ENCODE data around the gene GPC6.

Gene GPC6

GRCh38 chr13:93388701-93389100 lies 162.1 kb downstream of the GPC6 start:
- Histone ChIP-seq H2AK5ac (ENCODE audit: low read length) (no peak overlapping the region), H3K79me1 (ENCODE audit: low read length) (no peaks in the 10 kb centered on the region), H4K12ac (ENCODE audit: low read depth, low read length) (no peak overlapping the region), H2AFZ (ENCODE audit: insufficient read depth, low read length, poor library complexity) (no peak overlapping the region), H3K27me3 (ENCODE audit: insufficient read depth, low read length) (no peaks in the 10 kb centered on the region), H3K9ac (ENCODE audit: low read length) (no peak overlapping the region), H3K36me3 (ENCODE audit: control insufficient read depth in 1 of 2, insufficient read depth in 2 of 2, low read length in 2 of 2) (no peaks in the 10 kb centered on the region), H2BK5ac (ENCODE audit: low read depth, low read length, poor library complexity) (no peak overlapping the region), H3K14ac (ENCODE audit: low read length) (no peak overlapping the region), H2BK120ac (ENCODE audit: insufficient read depth, low read length, poor library complexity) (no peak overlapping the region), H3K23ac (ENCODE audit: low read length) (no peak overlapping the region), H3K4me2 (ENCODE audit: low read length) (no peak overlapping the region), H4K91ac (ENCODE audit: low read depth, low read length) (no peak overlapping the region), H3K79me2 (ENCODE audit: control insufficient read depth, insufficient read depth, low read length, poor library complexity) (no peaks in the 10 kb centered on the region), H4K8ac (ENCODE audit: low read depth, low read length) (no peak overlapping the region), H3K4me3 (ENCODE audit: low read depth, low read length) (no peak overlapping the region), H3K4me1 (ENCODE audit: control insufficient read depth in 1 of 2, insufficient read depth in 2 of 2, low read length in 2 of 2) (no peaks in the 10 kb centered on the region), H3K18ac (ENCODE audit: low read length) (no peak overlapping the region), H3K27ac (ENCODE audit: low read depth, low read length) (no peak overlapping the region), H3K9me3 (ENCODE audit: insufficient read depth, low read depth, low read length) (no peaks in the 10 kb centered on the region), H3K4ac (ENCODE audit: low read depth, low read length) (no peak overlapping the region), H2BK12ac (ENCODE audit: low read length) (no peak overlapping the region)
- WGBS (ENCODE audit: extremely low coverage, insufficient coverage, insufficient read length) = no CpG with 5 or more reads among the region's 1 CpG
- DNase-seq = no peak

GRCh38 chr13:93397619-93398018 lies 171.0 kb downstream of the GPC6 start:
- Histone ChIP-seq H3K79me1 (ENCODE audit: low read length) (no peaks in the 10 kb centered on the region), H3K79me2 (ENCODE audit: control insufficient read depth, insufficient read depth, low read length, poor library complexity) (no peaks in the 10 kb centered on the region), H2BK12ac (ENCODE audit: low read length) (no peak overlapping the region), H3K4me1 (ENCODE audit: control insufficient read depth in 1 of 2, insufficient read depth in 2 of 2, low read length in 2 of 2) (peaks cover 0 to 3% of the 10 kb centered on the region in 2 experiments), H3K23ac (ENCODE audit: low read length) (no peak overlapping the region), H3K27me3 (ENCODE audit: insufficient read depth, low read length) (no peaks in the 10 kb centered on the region), H3K18ac (ENCODE audit: low read length) (no peak overlapping the region), H2BK120ac (ENCODE audit: insufficient read depth, low read length, poor library complexity) (no peak overlapping the region), H3K27ac (ENCODE audit: low read depth, low read length) (no peak overlapping the region), H3K14ac (ENCODE audit: low read length) (no peak overlapping the region), H3K4me2 (ENCODE audit: low read length) (no peak overlapping the region), H3K36me3 (ENCODE audit: control insufficient read depth in 1 of 2, insufficient read depth in 2 of 2, low read length in 2 of 2) (no peaks in the 10 kb centered on the region), H4K12ac (ENCODE audit: low read depth, low read length) (no peak overlapping the region), H2BK5ac (ENCODE audit: low read depth, low read length, poor library complexity) (no peak overlapping the region), H3K9me3 (ENCODE audit: insufficient read depth, low read depth, low read length) (no peaks in the 10 kb centered on the region), H2AK5ac (ENCODE audit: low read length) (no peak overlapping the region), H3K9ac (ENCODE audit: low read length) (no peak overlapping the region), H4K91ac (ENCODE audit: low read depth, low read length) (no peak overlapping the region), H3K4me3 (ENCODE audit: low read depth, low read length) (no peak overlapping the region), H2AFZ (ENCODE audit: insufficient read depth, low read length, poor library complexity) (no peak overlapping the region), H4K8ac (ENCODE audit: low read depth, low read length) (no peak overlapping the region), H3K4ac (ENCODE audit: low read depth, low read length) (no peak overlapping the region)
- DNase-seq = no peak

GRCh38 chr13:93398167-93399035 lies 171.8 kb downstream of the GPC6 start:
- H3K79me1 ChIP-seq (ENCODE audit: low read length) = no peaks in the 10 kb centered on the region
- H2BK120ac ChIP-seq (ENCODE audit: insufficient read depth, low read length, poor library complexity) = no peak overlapping the region
- H3K23ac ChIP-seq (ENCODE audit: low read length) = no peak overlapping the region
- H3K27me3 ChIP-seq (ENCODE audit: insufficient read depth, low read length) = no peaks in the 10 kb centered on the region
- H2BK12ac ChIP-seq (ENCODE audit: low read length) = no peak overlapping the region
- WGBS (ENCODE audit: extremely low coverage, insufficient coverage, insufficient read length) = no CpG with 5 or more reads among the region's 4 CpGs
- H3K4ac ChIP-seq (ENCODE audit: low read depth, low read length) = no peak overlapping the region
- no peak overlapping the region for H3K18ac ChIP-seq (ENCODE audit: low read length)
- no peak overlapping the region for H4K12ac ChIP-seq (ENCODE audit: low read depth, low read length)
- no peaks in the 10 kb centered on the region for H3K9me3 ChIP-seq (ENCODE audit: insufficient read depth, low read depth, low read length)
- H3K4me2 ChIP-seq (ENCODE audit: low read length) = no peak overlapping the region
- H3K14ac ChIP-seq (ENCODE audit: low read length) = no peak overlapping the region
- no peak overlapping the region for H3K27ac ChIP-seq (ENCODE audit: low read depth, low read length)
- no peak for DNase-seq
- no peak overlapping the region for H3K4me3 ChIP-seq (ENCODE audit: low read depth, low read length)
- H3K36me3 ChIP-seq (ENCODE audit: control insufficient read depth in 1 of 2, insufficient read depth in 2 of 2, low read length in 2 of 2) = no peaks in the 10 kb centered on the region
- no peak overlapping the region for H2AK5ac ChIP-seq (ENCODE audit: low read length)
- H3K79me2 ChIP-seq (ENCODE audit: control insufficient read depth, insufficient read depth, low read length, poor library complexity) = no peaks in the 10 kb centered on the region
- H3K9ac ChIP-seq (ENCODE audit: low read length) = no peak overlapping the region
- H4K91ac ChIP-seq (ENCODE audit: low read depth, low read length) = no peak overlapping the region
- peaks cover 0 to 3% of the 10 kb centered on the region in 2 experiments for H3K4me1 ChIP-seq (ENCODE audit: control insufficient read depth in 1 of 2, insufficient read depth in 2 of 2, low read length in 2 of 2)
- H4K8ac ChIP-seq (ENCODE audit: low read depth, low read length) = no peak overlapping the region
- H2BK5ac ChIP-seq (ENCODE audit: low read depth, low read length, poor library complexity) = no peak overlapping the region
- H2AFZ ChIP-seq (ENCODE audit: insufficient read depth, low read length, poor library complexity) = no peak overlapping the region

- no peak overlapping the region for H2AFZ ChIP-seq (ENCODE audit: insufficient read depth, low read length, poor library complexity)
- WGBS (ENCODE audit: extremely low coverage, insufficient coverage, insufficient read length) = no CpG with 5 or more reads among the region's 4 CpGs
Observed at GRCh38 chr13:93399212-93399611, 172.6 kb downstream of the GPC6 start.

More at GRCh38 chr13:93399212-93399611, 172.6 kb downstream of the GPC6 start:
- no peak for DNase-seq
- Histone ChIP-seq H3K27ac (ENCODE audit: low read depth, low read length) (no peak overlapping the region), H3K79me1 (ENCODE audit: low read length) (no peaks in the 10 kb centered on the region), H3K4me1 (ENCODE audit: control insufficient read depth in 1 of 2, insufficient read depth in 2 of 2, low read length in 2 of 2) (peaks cover 0 to 3% of the 10 kb centered on the region in 2 experiments), H2AK5ac (ENCODE audit: low read length) (no peak overlapping the region), H3K4me2 (ENCODE audit: low read length) (no peak overlapping the region), H3K23ac (ENCODE audit: low read length) (no peak overlapping the region), H3K9me3 (ENCODE audit: insufficient read depth, low read depth, low read length) (no peaks in the 10 kb centered on the region), H3K79me2 (ENCODE audit: control insufficient read depth, insufficient read depth, low read length, poor library complexity) (no peaks in the 10 kb centered on the region), H3K36me3 (ENCODE audit: control insufficient read depth in 1 of 2, insufficient read depth in 2 of 2, low read length in 2 of 2) (no peaks in the 10 kb centered on the region), H2BK5ac (ENCODE audit: low read depth, low read length, poor library complexity) (no peak overlapping the region), H2BK120ac (ENCODE audit: insufficient read depth, low read length, poor library complexity) (no peak overlapping the region), H4K8ac (ENCODE audit: low read depth, low read length) (no peak overlapping the region), H3K4me3 (ENCODE audit: low read depth, low read length) (no peak overlapping the region), H4K12ac (ENCODE audit: low read depth, low read length) (no peak overlapping the region), H4K91ac (ENCODE audit: low read depth, low read length) (no peak overlapping the region), H3K18ac (ENCODE audit: low read length) (no peak overlapping the region), H3K14ac (ENCODE audit: low read length) (no peak overlapping the region), H2BK12ac (ENCODE audit: low read length) (no peak overlapping the region), H3K4ac (ENCODE audit: low read depth, low read length) (no peak overlapping the region), H3K27me3 (ENCODE audit: insufficient read depth, low read length) (no peaks in the 10 kb centered on the region), H3K9ac (ENCODE audit: low read length) (no peak overlapping the region)
